Mesenchymal stem cell (in vitro differentiated cells and primary cell): ENCODE measurements around the gene CSF2RB.

ENCODE experiments used
- DNase-seq: peaks from one replicate; pipeline ENCODE4 v3.0.0-alpha.2; 2013
- H2AFZ ChIP-seq: one replicate; pipeline ENCODE4 v1.6.1; 2013; ENCODE audit warnings: low read depth, mild to moderate bottlenecking, control low read depth, inconsistent platforms, low read length, moderate library complexity
- H2AK5ac ChIP-seq: 2 replicates; pipeline ENCODE4 v1.6.1; 2013; ENCODE audit warnings: low read length, moderate library complexity, mild to moderate bottlenecking, inconsistent platforms; ENCODE audit not compliant: severe bottlenecking
- H2BK120ac ChIP-seq: one replicate; pipeline ENCODE4 v1.6.1; 2013; ENCODE audit warnings: low read depth, mild to moderate bottlenecking, inconsistent platforms, low read length, moderate library complexity
- H2BK12ac ChIP-seq, 2 experiments: one replicate each; pipeline ENCODE4 v1.6.1; 2013; ENCODE audit warnings: inconsistent platforms in 2 of 2, low read length in 2 of 2, mild to moderate bottlenecking in 2 of 2, moderate library complexity in 2 of 2, control low read depth in 1 of 2
- H2BK15ac ChIP-seq: one replicate; pipeline ENCODE4 v1.6.1; 2013; ENCODE audit warnings: mild to moderate bottlenecking, low read depth, inconsistent platforms; ENCODE audit not compliant: poor library complexity, severe bottlenecking
- H2BK5ac ChIP-seq: 2 replicates; pipeline ENCODE4 v1.6.1; 2013; ENCODE audit warnings: low read depth, mild to moderate bottlenecking, low read length, control low read depth, inconsistent platforms; ENCODE audit not compliant: poor library complexity, severe bottlenecking
- H3K14ac ChIP-seq, 2 experiments: one replicate each; pipeline ENCODE4 v1.6.1; 2013; ENCODE audit warnings: inconsistent platforms in 2 of 2, low read length in 2 of 2, control low read depth in 1 of 2, mild to moderate bottlenecking in 1 of 2, moderate library complexity in 1 of 2
- H3K18ac ChIP-seq, 2 experiments: one replicate each; pipeline ENCODE4 v1.6.1; 2013; ENCODE audit warnings: inconsistent platforms in 2 of 2, low read length in 2 of 2, control low read depth in 1 of 2, low read depth in 1 of 2, mild to moderate bottlenecking in 1 of 2
- H3K23ac ChIP-seq, 2 experiments: one replicate each; pipeline ENCODE4 v1.6.1; 2013; ENCODE audit warnings: inconsistent platforms in 2 of 2, low read length in 2 of 2, mild to moderate bottlenecking in 2 of 2, moderate library complexity in 2 of 2, control low read depth in 1 of 2
- H3K27ac ChIP-seq: 2 replicates; pipeline ENCODE4 v1.5.1; 2013; ENCODE audit warnings: mild to moderate bottlenecking, moderate library complexity, low read length, control low read depth, inconsistent platforms; ENCODE audit not compliant: poor library complexity, severe bottlenecking
- H3K27me3 ChIP-seq, 2 experiments: 2 replicates each; pipeline versions ENCODE4 v1.6.1 to v1.7.0; 2013; ENCODE audit warnings: low read length in 2 of 2, mild to moderate bottlenecking in 2 of 2, moderate library complexity in 2 of 2, control low read depth in 1 of 2, inconsistent platforms in 1 of 2; ENCODE audit not compliant: control insufficient read depth in 1 of 2, insufficient read depth in 1 of 2
- H3K36me3 ChIP-seq, 2 experiments: 2 replicates each; pipeline versions ENCODE4 v1.6.1 to v1.7.0; 2013; ENCODE audit warnings: low read length in 2 of 2, control low read depth in 1 of 2, inconsistent platforms in 1 of 2, low read depth in 1 of 2, mild to moderate bottlenecking in 1 of 2; ENCODE audit not compliant: insufficient read depth in 2 of 2, control insufficient read depth in 1 of 2
- H3K4ac ChIP-seq, 2 experiments: one replicate each; pipeline ENCODE4 v1.6.1; 2013; ENCODE audit warnings: inconsistent platforms in 2 of 2, low read length in 2 of 2, mild to moderate bottlenecking in 2 of 2, moderate library complexity in 2 of 2, control low read depth in 1 of 2, low read depth in 1 of 2
- H3K4me1 ChIP-seq: 2 replicates; pipeline ENCODE4 v1.6.1; 2013; ENCODE audit warnings: low read depth, low read length, control low read depth; ENCODE audit not compliant: control insufficient read depth, insufficient read depth
- H3K4me2 ChIP-seq: 2 replicates; pipeline ENCODE4 v1.6.1; 2013; ENCODE audit warnings: low read length, mild to moderate bottlenecking, inconsistent platforms; ENCODE audit not compliant: poor library complexity, severe bottlenecking
- H3K4me3 ChIP-seq, 2 experiments: 2 replicates each; pipeline versions ENCODE4 v1.5.1 to v1.7.0; 2013; ENCODE audit warnings: low read length in 2 of 2, mild to moderate bottlenecking in 2 of 2, control low read depth in 1 of 2, low read depth in 1 of 2; ENCODE audit not compliant: insufficient read depth in 1 of 2
- H3K79me1 ChIP-seq: replicated peaks from 2 replicates; pipeline ENCODE4 v1.6.1; 2013; ENCODE audit warnings: mild to moderate bottlenecking, control low read depth, low read length, inconsistent platforms; ENCODE audit not compliant: poor library complexity, severe bottlenecking
- H3K9ac ChIP-seq: 2 replicates; pipeline ENCODE4 v1.7.0; 2013; ENCODE audit warnings: mild to moderate bottlenecking, low read length, moderate library complexity
- H3K9me3 ChIP-seq: 2 replicates; pipeline ENCODE4 v1.7.0; 2013; ENCODE audit warnings: mild to moderate bottlenecking, low read length; ENCODE audit not compliant: control insufficient read depth
- H4K8ac ChIP-seq: one replicate; pipeline ENCODE4 v1.6.1; 2013; ENCODE audit warnings: inconsistent platforms, mild to moderate bottlenecking, low read length, moderate library complexity
- H4K91ac ChIP-seq: one replicate; pipeline ENCODE4 v1.6.1; 2013; ENCODE audit warnings: mild to moderate bottlenecking, low read length, inconsistent platforms
- WGBS: methylation state at CpG from one replicate; pipeline ENCODE4 v1.1.7; 2013; ENCODE audit warnings: mixed read lengths; 5-methylcytosine and 5-hydroxymethylcytosine counted together

CSF2RB gene

GRCh38 chr22:36874736-36875135 is 38.7 kb upstream of the CSF2RB start:
- H2BK12ac ChIP-seq, result no peak overlapping the region
- DNase-seq, result no peak
- H3K36me3 ChIP-seq, result no peaks in the 10 kb centered on the region
- H3K14ac ChIP-seq, result no peak overlapping the region
- no peak overlapping the region for H2BK120ac ChIP-seq
- no peak overlapping the region for H3K18ac ChIP-seq
- no peak overlapping the region for H4K91ac ChIP-seq
- H3K23ac ChIP-seq, result no peak overlapping the region
- no peak overlapping the region for H3K9ac ChIP-seq
- H3K4me2 ChIP-seq, result no peak overlapping the region
- H2BK15ac ChIP-seq, result no peak overlapping the region
- H3K79me1 ChIP-seq, result no peaks in the 10 kb centered on the region
- 85% methylated on average over 4 of the region's 9 CpGs for whole genome bisulfite sequencing
- H3K4me1 ChIP-seq, result peaks cover 4% of the 10 kb centered on the region
- H3K27ac ChIP-seq, result no peak overlapping the region
- peaks cover 53 to 70% of the 10 kb centered on the region in 2 experiments for H3K27me3 ChIP-seq
- H3K4ac ChIP-seq, result no peak overlapping the region
- no peak overlapping the region for H2AK5ac ChIP-seq
- no peak overlapping the region for H2AFZ ChIP-seq
- no peaks in the 10 kb centered on the region for H3K9me3 ChIP-seq
- no peak overlapping the region for H4K8ac ChIP-seq
- H3K4me3 ChIP-seq, result no peak overlapping the region
- H2BK5ac ChIP-seq, result no peak overlapping the region

GRCh38 chr22:36875741-36876140 is 37.7 kb upstream of the CSF2RB start:
- Histone ChIP-seq H2BK15ac (no peak overlapping the region), H3K4ac (no peak overlapping the region), H3K36me3 (no peaks in the 10 kb centered on the region), H4K91ac (no peak overlapping the region), H3K4me2 (no peak overlapping the region), H2BK120ac (no peak overlapping the region), H2BK5ac (no peak overlapping the region), H2AFZ (no peak overlapping the region), H3K9me3 (no peaks in the 10 kb centered on the region), H3K14ac (no peak overlapping the region), H3K9ac (no peak overlapping the region), H4K8ac (no peak overlapping the region), H3K23ac (no peak overlapping the region), H2BK12ac (no peak overlapping the region), H3K79me1 (no peaks in the 10 kb centered on the region), H3K27me3 (peaks cover 47 to 63% of the 10 kb centered on the region in 2 experiments), H2AK5ac (no peak overlapping the region), H3K18ac (no peak overlapping the region), H3K4me1 (peaks cover 4% of the 10 kb centered on the region), H3K4me3 (no peak overlapping the region), H3K27ac (no peak overlapping the region)
- WGBS, result 66% methylated on average over 6 of the region's 6 CpGs
- DNase-seq, result no peak

- H2BK12ac ChIP-seq, result no peak overlapping the region
Observed at GRCh38 chr22:36879775-36880174, 33.7 kb upstream of the CSF2RB start.

GRCh38 chr22:36881504-36882245 is 31.8 kb upstream of the CSF2RB start:
- Histone ChIP-seq H3K23ac (no peak overlapping the region), H3K27ac (no peak overlapping the region), H3K4me3 (no peak overlapping the region), H3K4me1 (no peaks in the 10 kb centered on the region), H2BK15ac (no peak overlapping the region), H3K27me3 (peaks cover 39 to 40% of the 10 kb centered on the region in 2 experiments), H3K79me1 (no peaks in the 10 kb centered on the region), H2BK120ac (no peak overlapping the region), H3K36me3 (no peaks in the 10 kb centered on the region), H3K4me2 (no peak overlapping the region), H2BK5ac (no peak overlapping the region), H3K4ac (no peak overlapping the region), H3K14ac (no peak overlapping the region), H3K9me3 (peaks cover 8% of the 10 kb centered on the region), H2AK5ac (no peak overlapping the region), H4K8ac (no peak overlapping the region), H2BK12ac (no peak overlapping the region), H3K9ac (no peak overlapping the region), H4K91ac (no peak overlapping the region), H3K18ac (no peak overlapping the region), H2AFZ (no peak overlapping the region)
- no peak for DNase-seq
- no CpG with 5 or more reads among the region's 1 CpG for WGBS

More at GRCh38 chr22:36879775-36880174, 33.7 kb upstream of the CSF2RB start:
- no peaks in the 10 kb centered on the region for H3K36me3 ChIP-seq
- H4K8ac ChIP-seq, result no peak overlapping the region
- no peak overlapping the region for H3K27ac ChIP-seq
- no peak overlapping the region for H3K23ac ChIP-seq
- H3K4me2 ChIP-seq, result no peak overlapping the region
- no peak overlapping the region for H2AK5ac ChIP-seq
- H3K4me1 ChIP-seq, result no peaks in the 10 kb centered on the region
- no peak overlapping the region for H3K4me3 ChIP-seq
- peaks cover 42 to 48% of the 10 kb centered on the region in 2 experiments for H3K27me3 ChIP-seq
- WGBS, result 73% methylated on average over 7 of the region's 7 CpGs
- H3K18ac ChIP-seq, result no peak overlapping the region
- H2BK15ac ChIP-seq, result no peak overlapping the region
- H3K4ac ChIP-seq, result no peak overlapping the region
- H3K9ac ChIP-seq, result no peak overlapping the region
- no peak overlapping the region for H2BK5ac ChIP-seq
- DNase-seq, result no peak
- H3K79me1 ChIP-seq, result no peaks in the 10 kb centered on the region
- H2AFZ ChIP-seq, result no peak overlapping the region
- H4K91ac ChIP-seq, result no peak overlapping the region
- no peak overlapping the region for H3K14ac ChIP-seq
- peaks cover 8% of the 10 kb centered on the region for H3K9me3 ChIP-seq
- no peak overlapping the region for H2BK120ac ChIP-seq
